ENCODE measurements around the gene OCEL1. TPM values are rescaled to one million over a fixed set of nuclear protein-coding genes. Genes with fewer than 3 reads are reported as not detected.
A peak's percentile ranks its signal among the peaks of the same experiment; 100 is the strongest.

Gene OCEL1
- total and polyA plus RNA-seq, 2 donors (not counting 1 experiment from before 2014, with no cell fraction given): 28.5 to 30.5 TPM

DNA sequence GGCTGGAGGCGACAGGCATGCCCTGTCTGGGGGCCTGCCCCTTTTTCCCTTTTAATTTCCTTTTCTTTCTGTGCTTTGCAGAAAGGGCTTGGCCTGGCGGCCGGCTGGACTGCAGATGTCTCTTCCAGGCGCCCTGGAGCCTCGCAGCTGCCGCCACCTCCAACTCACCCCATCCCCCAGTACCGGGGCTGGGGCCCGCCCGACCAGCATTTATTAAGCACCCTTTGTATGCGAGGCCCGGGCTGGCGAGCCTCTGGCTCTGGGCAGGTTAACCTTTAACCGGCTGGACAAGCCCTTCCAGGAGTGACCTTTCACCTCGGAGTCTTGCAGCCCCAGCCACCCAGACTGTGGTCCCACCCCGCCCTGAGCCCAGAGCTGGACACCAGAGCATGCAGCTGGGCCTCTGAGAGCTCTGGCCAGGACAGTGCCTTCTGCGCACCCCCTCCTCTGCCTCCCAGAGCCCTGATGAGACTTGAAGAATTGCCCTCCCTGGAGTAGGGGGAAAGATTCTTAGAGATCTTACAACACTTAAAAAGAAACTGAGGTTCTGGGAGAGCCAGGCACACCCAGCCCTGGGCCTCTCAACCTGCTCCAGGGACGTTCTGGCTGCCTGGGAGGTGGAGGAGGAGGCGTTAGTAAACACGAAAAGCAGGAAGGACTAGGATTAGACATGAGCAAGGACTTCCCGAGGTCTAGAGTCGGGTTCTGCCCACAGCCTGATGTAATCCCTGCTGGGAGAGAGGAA lies 20.8 kb downstream of the OCEL1 start:
- peak overlapping the region; percentile 69 for H3K9ac ChIP-seq (ENCODE audit: low read length)

More for the DNA sequence above, 20.8 kb downstream of the OCEL1 start:
- no peak for ATAC-seq (ENCODE audit: low read depth)
- no peaks in the 10 kb centered on the region for H3K36me3 ChIP-seq (replicated peaks in 1 of 2; ENCODE audit: control extremely low read depth in 1 of 2, control insufficient read depth in 1 of 2, extremely low read depth in 1 of 2, insufficient read depth in 2 of 2, low read length in 1 of 2)
- no peaks in the 10 kb centered on the region for H3K79me2 ChIP-seq (ENCODE audit: control insufficient read depth, insufficient read depth, low read length)
- ChIA-PET POLR2A (interaction anchor here (0.6 kb wide), 1 partner anchor 596 kb away, joined by 6 read pairs; no protein-coding TSS in a partner anchor), CTCF (interaction anchor here (0.9 kb wide), 1 partner anchor 25 kb away, joined by 3 read pairs; no protein-coding TSS in a partner anchor)
- no peak for TF ChIP-seq EZH2 (IDR thresholded peaks at IDR 0.05; ENCODE audit: borderline replicate concordance, insufficient read depth, low read depth, low read length, poor library complexity, severe bottlenecking)
- TF ChIP-seq, protein P1, sequence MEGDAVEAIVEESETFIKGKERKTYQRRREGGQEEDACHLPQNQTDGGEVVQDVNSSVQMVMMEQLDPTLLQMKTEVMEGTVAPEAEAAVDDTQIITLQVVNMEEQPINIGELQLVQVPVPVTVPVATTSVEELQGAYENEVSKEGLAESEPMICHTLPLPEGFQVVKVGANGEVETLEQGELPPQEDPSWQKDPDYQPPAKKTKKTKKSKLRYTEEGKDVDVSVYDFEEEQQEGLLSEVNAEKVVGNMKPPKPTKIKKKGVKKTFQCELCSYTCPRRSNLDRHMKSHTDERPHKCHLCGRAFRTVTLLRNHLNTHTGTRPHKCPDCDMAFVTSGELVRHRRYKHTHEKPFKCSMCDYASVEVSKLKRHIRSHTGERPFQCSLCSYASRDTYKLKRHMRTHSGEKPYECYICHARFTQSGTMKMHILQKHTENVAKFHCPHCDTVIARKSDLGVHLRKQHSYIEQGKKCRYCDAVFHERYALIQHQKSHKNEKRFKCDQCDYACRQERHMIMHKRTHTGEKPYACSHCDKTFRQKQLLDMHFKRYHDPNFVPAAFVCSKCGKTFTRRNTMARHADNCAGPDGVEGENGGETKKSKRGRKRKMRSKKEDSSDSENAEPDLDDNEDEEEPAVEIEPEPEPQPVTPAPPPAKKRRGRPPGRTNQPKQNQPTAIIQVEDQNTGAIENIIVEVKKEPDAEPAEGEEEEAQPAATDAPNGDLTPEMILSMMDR (IDR thresholded peaks at IDR 0.05): no peak
- peaks cover 5 to 29% of the 10 kb centered on the region in 2 donors for H3K4me1 ChIP-seq (ENCODE audit: control insufficient read depth in 2 of 2, insufficient read depth in 2 of 2, low read length in 2 of 2)
- H3K27ac ChIP-seq (ENCODE audit: low read length in 2 of 2): no peak overlapping the region
- H4K20me1 ChIP-seq (ENCODE audit: control insufficient read depth, insufficient read depth, low read length, poor library complexity, severe bottlenecking): no peaks in the 10 kb centered on the region
- Mint-ChIP-seq H3K27ac (peak overlapping the region; percentile 95), H3K27me3 (no peaks in the 10 kb centered on the region), H3K4me3 (peak overlapping the region; percentile 95), H3K9me3 (ENCODE audit: insufficient read depth) (no peaks in the 10 kb centered on the region), H3K4me1 (peaks cover 25% of the 10 kb centered on the region)
- no peaks in the 10 kb centered on the region for H3K9me3 ChIP-seq (ENCODE audit: control extremely low read depth in 1 of 3, control insufficient read depth in 2 of 3, insufficient read depth in 1 of 3, low read length in 2 of 3)
- peak overlapping the region; percentile 76 for H2AFZ ChIP-seq (ENCODE audit: insufficient read depth, low read depth, low read length, poor library complexity, severe bottlenecking)
- 27% methylated on average over 20 of the region's 21 CpGs for WGBS (ENCODE audit: insufficient coverage)
- H3K4me3 ChIP-seq (ENCODE audit: control extremely low read depth in 1 of 5, extremely low read depth in 1 of 5, insufficient read depth in 1 of 5, low read depth in 2 of 5, low read length in 4 of 5): peak overlapping the region; percentile 9 to 76 (median 65)
- no peaks in the 10 kb centered on the region for H3K27me3 ChIP-seq (replicated peaks in 1 of 4; ENCODE audit: control extremely low read depth in 1 of 4, control insufficient read depth in 3 of 4, insufficient read depth in 4 of 4, low read length in 3 of 4)
- peak overlapping the region; percentile 85 for H3K4me2 ChIP-seq (replicated peaks; ENCODE audit: low read depth, low read length, poor library complexity, severe bottlenecking)
- no peak for DNase-seq
- intact Hi-C loops (cut with micrococcal nuclease): loop anchor here (1.0 kb wide), 2 partner anchors 13 to 21 kb away; partner anchors contain the start of gene OCEL1

All from B cell (primary cell).